Stimulated activated CD8-positive, alpha-beta memory T cell treated with anti-CD3 and anti-CD28 coated beads, Interleukin-4, amount 100 ng/mL, for 4 hours (primary cell): Measurements from ENCODE around the gene TYW1.
"Not testable (repeated sequence)": the region's sequence is repeated elsewhere in the genome, so short reads cannot be mapped to it uniquely, and the experiment has no call there.

Experiments
- DNase-seq, 2 donors: peaks; one replicate each; pipeline ENCODE4 v3.0.0-alpha.2; 2020; ENCODE audit warnings: low read depth in 2 of 2, low spot score in 1 of 2

The TYW1 gene

GRCh38 chr7:67043559-67043930 is 46.9 kb downstream of the TYW1 start:
- DNase-seq = not testable (repeated sequence)

DNA sequence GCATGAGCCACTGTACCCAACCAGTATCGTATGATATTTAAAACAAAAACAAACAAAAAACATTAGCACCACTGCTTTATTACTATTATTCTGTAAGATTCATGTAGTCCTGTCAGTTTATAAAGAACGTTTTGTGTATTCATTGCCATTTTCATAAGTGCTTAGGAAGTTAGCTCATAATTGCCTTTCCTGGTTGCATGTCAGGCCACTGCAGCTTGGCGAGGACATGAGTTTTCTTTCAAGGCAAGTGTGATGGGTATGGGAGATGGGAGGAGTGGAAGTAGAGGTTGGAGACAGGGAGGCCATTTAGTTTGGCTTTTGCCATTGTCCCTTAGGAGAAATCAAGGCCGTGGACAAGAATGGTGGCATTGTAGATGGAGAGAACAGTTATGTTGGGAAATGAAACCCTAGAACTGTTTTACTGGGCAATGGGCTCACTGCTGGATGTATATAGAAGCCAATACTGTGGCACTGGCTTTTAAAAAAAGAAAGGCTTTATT is 48.9 kb downstream of the TYW1 start:
- no peak for DNase-seq

GRCh38 chr7:67046819-67047218 is 50.2 kb downstream of the TYW1 start:
- not testable (repeated sequence) for DNase-seq

- not testable (repeated sequence) for DNase-seq
Observed at GRCh38 chr7:67049908-67050307, 53.3 kb downstream of the TYW1 start.

DNA sequence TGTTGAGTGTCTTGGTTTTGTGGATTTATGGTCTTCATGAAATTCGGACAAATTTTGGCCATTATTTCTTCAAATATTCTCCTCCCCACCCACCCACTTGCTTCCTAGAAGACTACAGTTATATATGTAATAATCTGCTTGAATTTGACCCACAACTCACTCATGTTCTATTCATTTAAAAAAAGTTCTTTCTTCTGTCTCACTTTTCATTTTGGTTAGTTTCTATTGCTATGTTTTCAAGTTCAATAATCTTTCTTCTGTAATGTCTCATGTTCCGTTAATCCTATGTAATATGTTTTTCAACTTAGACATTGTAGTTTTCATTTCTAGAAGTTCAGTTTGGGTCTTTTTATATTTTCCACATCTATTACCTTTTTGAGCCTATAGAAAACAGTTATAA is 55.5 kb downstream of the TYW1 start:
- not testable (repeated sequence) for DNase-seq

DNA sequence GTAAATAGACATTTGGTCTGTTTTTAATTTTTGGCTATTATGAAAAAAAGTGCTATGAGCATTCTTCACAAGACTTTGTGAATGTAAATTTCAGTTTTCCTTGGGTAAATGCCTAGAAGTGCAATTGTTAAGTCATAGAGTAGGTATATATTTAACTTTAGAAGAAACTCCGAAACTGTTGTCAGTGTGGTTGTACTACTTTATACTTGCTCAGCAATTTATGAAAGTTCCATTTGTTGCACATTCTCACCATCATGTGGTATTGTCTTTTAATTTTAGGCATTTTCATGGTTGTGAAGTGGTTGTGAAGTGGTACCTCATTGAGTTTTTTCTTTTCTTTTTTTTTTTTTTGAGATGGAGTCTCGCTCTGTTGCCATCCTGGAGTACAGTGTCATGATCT is 60.0 kb downstream of the TYW1 start:
- no peak for DNase-seq

GRCh38 chr7:67061321-67061720 is 64.7 kb downstream of the TYW1 start:
- DNase-seq = not testable (repeated sequence)

DNA sequence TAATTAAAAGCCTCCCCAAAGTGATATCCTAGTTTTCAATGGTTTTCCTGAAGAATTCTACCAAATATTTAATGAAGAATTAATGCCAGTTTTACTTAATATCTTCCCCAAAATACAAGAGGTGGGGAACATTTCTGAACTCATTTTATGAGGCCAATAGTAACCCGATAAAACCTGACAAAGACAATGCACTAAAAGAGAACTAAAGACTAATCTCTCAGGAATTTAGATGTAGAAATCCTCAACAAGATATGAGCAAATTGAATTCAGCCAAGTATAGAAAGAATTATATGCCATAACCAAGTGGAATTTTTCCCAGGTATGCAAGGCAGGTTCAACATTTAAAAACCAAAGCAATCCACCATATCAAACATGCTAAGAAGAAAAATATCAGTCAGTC is 66.2 kb downstream of the TYW1 start:
- not testable (repeated sequence) for DNase-seq

- not testable (repeated sequence) for DNase-seq
Observed at GRCh38 chr7:67066950-67067622, 70.5 kb downstream of the TYW1 start.

DNA sequence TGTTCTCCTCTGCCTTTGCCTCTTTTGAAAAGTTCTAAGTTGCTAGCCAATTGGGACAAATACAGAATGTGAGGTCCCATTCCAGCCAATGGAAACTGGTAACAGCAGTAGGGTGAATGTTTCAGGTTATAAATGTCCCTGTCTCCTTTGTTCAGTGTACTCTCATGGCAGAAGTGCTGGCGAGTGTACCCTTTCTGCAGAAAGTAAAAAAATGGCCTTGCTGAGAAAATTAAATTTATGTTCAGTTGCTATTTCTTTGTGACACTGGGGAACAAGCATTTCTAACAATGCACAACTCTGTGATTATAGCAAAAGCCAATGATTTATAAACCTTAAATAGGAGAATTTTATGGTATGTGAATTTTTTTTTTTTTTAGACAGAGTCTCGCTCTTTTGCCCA is 79.5 kb downstream of the TYW1 start:
- not testable (repeated sequence) for DNase-seq

DNA sequence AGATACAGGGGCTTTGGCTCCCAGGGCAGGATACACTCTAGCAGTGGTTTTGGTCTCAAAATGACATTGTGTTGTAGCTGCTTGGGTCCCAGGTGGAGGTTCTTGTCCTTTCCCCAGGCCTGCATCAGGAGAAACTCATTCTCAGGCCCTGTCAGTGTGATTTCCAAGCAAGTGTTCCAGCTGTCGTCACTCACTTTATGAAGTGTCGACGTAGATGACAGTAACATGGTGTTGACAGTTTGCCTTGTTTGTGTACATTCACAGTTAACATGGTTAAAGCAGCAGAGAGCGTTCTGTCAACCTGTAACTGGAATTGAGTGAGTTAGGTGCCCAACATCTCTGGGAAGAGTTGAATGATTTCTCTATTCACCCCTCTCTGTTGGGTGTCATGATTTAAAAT is 86.2 kb downstream of the TYW1 start:
- DNase-seq = not testable (repeated sequence)

DNA sequence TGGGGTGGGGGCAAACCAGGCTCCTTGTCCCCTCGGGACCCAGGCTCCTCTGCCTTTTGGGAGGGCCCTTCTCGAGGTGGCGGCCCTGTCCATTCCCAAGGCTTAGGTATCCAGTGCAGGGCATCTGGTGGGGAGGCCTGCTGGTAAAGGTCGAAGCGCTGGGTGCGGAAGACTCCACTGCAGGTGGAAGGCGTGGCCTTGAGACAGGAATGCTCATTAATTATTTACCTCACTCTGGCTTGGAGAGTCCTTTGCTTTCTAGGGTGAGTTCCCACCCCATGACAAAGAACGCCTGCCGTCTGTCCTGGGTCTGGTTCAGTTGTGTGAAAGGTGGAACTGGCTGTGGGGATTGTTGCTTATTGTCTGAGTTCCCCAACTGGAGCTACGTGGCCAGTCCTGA is 92.6 kb downstream of the TYW1 start:
- not testable (repeated sequence) for DNase-seq

GRCh38 chr7:67091053-67091452 is 94.4 kb downstream of the TYW1 start:
- not testable (repeated sequence) for DNase-seq

DNA sequence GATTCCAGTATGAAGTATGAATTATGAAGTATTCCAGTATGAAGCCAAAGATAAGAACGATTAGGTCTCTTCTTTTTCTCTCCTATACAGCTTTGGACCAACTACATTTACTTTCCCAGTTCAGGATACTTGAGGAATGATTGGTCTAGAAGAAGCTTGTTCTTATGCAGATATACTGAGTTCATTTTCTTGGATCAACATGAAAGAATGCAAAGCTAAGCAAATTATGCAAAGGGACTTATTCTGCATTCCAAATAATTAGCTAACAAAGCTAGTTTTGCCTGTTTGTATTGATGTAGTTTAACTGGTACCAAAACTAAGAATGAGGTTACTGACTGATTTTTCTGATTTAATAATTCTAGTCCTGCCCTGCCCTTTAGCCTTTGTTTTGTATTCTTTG is 101.4 kb downstream of the TYW1 start:
- not testable (repeated sequence) for DNase-seq

DNA sequence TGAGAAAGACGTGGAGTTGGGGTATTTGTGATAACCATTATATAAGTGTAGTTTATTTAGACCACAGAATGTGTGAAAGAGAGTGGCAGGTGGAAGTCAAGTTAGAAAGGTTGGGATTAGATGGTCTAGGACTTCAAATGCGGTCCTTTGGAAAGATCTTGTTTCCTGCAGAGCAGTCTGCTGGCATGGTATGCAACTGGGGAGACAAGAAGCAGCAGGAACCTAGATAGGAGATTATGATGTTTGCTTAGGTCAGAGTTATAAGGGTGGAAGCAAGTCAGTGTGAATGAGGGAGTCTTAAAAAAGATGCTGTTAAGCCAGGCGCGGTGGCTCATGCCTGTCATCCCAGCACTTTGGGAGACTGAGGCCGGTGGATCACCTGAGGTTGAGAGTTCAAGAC is 102.8 kb downstream of the TYW1 start:
- not testable (repeated sequence) for DNase-seq

DNA sequence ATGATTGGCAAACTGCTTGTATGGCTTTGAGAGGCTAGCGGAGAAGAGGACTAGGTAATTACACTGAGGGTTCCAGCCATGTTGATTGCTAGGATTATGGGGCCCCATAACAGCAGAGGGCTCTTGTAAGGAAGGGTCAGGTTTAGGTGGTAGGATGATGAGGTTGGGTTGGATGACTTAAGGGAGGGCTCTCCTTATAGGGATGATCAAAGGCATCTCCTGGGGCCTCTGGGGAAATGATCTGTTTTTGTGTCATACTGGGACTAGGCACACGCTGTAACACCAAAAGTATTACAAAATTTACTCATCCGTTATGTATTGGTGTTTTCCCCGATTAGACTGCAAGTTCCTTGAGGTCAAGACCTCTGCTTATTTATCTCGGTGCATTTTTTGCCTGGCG is 103.4 kb downstream of the TYW1 start:
- not testable (repeated sequence) for DNase-seq

- no peak for DNase-seq
Observed at GRCh38 chr7:67100956-67101361, 104.3 kb downstream of the TYW1 start.

DNA sequence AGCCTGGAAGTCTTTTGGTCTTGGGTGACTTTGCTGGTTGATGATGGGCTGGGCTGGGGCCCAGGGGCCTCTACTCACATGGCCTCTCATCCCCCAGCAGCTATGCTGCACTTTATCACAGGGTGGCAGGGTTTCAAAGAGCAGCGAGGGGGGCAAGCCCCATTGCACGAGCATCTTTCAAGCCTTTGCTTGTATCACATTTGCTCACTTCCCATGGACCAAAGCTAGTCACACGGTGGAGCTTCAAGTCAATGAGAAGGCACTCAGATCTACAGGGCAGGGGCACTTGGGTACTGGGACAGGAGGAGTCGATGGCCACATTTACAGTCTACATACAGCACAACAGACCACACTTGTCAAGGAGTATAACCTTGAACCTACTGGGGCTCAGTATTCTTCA is 108.3 kb downstream of the TYW1 start:
- not testable (repeated sequence) for DNase-seq

DNA sequence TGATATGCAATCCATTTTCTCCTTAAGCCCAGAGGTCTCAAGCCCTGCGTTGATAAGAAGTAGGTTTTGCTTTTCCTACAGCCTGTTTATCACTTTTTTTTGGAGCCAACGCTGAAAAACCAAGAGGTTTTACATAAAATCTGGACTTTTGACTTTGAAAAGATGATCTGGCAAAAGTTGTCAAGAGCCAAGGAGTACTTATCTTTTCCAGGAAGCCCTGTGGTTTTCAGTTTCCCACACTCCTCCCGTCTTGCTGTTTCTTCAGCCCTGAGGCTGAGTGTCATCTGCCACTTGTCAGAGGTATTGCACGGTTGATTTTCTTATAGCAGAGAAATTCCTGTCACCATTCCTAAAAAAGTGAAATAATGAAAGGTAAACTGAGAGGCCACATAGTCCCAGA is 108.7 kb downstream of the TYW1 start:
- no peak for DNase-seq

GRCh38 chr7:67106255-67106654 is 109.6 kb downstream of the TYW1 start:
- not testable (repeated sequence) for DNase-seq

DNA sequence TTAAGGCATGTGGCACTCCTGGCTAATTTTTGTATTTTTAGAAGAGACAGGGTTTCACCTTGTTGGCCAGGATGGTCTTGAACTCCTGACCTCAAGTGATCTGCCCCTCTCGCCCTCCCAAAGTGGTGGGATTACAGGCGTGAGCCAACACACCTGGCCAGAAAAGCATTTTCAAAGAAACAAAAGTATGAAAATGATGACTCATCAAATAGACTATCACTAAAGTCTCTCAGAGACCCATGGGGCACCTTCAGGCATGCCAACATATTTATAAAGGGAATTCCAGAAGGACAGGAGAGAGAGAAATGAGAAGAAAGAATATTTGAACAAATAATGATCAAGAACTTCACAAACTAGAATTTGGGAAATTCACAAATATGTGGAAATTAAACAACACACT is 114.7 kb downstream of the TYW1 start:
- not testable (repeated sequence) for DNase-seq

- not testable (repeated sequence) for DNase-seq
Observed at GRCh38 chr7:67114483-67115246, 118.0 kb downstream of the TYW1 start.
